Astrocyte (in vitro differentiated cells and primary cell): ENCODE measurements around the gene ASGR2. TPM values are rescaled to one million over a fixed set of nuclear protein-coding genes. Genes with fewer than 3 reads are reported as not detected.

ENCODE experiments used
- DNase-seq: peaks from one replicate; pipeline ENCODE4 v3.0.0-alpha.2; 2010; ENCODE audit warnings: low read depth
- FAIRE-seq: peaks from 2 replicates; lab custom pipeline; 2011; peaks lifted over from hg19 to GRCh38; lab: Jason Lieb, UNC
- H2AFZ ChIP-seq: 2 replicates; pipeline ENCODE4 v1.6.0; 2012; ENCODE audit warnings: low read depth, low read length, inconsistent platforms
- H3K27ac ChIP-seq: 2 replicates; pipeline ENCODE4 v1.5.1; 2011; ENCODE audit warnings: low read depth, low read length, inconsistent platforms
- H3K27me3 ChIP-seq: 2 replicates; pipeline ENCODE4 v1.6.0; 2011; ENCODE audit warnings: low read length, inconsistent platforms; ENCODE audit not compliant: insufficient read depth
- H3K36me3 ChIP-seq: 2 replicates; pipeline ENCODE4 v1.5.1; 2011; ENCODE audit warnings: low read length, inconsistent platforms; ENCODE audit not compliant: insufficient read depth
- H3K4me1 ChIP-seq: 2 replicates; pipeline ENCODE4 v1.5.1; 2011; ENCODE audit warnings: low read length, inconsistent platforms; ENCODE audit not compliant: insufficient read depth
- H3K4me2 ChIP-seq: 2 replicates; pipeline ENCODE4 v1.6.0; 2012; ENCODE audit warnings: low read length, inconsistent platforms
- H3K4me3 ChIP-seq: 2 replicates; pipeline ENCODE4 v1.5.1; 2011; ENCODE audit warnings: low read depth, mild to moderate bottlenecking, low read length, inconsistent platforms; ENCODE audit not compliant: insufficient read depth
- H3K79me2 ChIP-seq: 2 replicates; pipeline ENCODE4 v1.6.0; 2012; ENCODE audit warnings: mild to moderate bottlenecking, low read length, inconsistent platforms; ENCODE audit not compliant: insufficient read depth
- H3K9ac ChIP-seq: 2 replicates; pipeline ENCODE4 v1.6.0; 2012; ENCODE audit warnings: mild to moderate bottlenecking, low read length, inconsistent platforms
- H3K9me3 ChIP-seq: 2 replicates; pipeline ENCODE4 v1.5.1; 2012; ENCODE audit warnings: low read depth, mild to moderate bottlenecking, low read length, inconsistent platforms; ENCODE audit not compliant: insufficient read depth
- H4K20me1 ChIP-seq: 2 replicates; pipeline ENCODE4 v1.6.0; 2012; ENCODE audit warnings: low read length, inconsistent platforms; ENCODE audit not compliant: insufficient read depth
- H3K27ac Mint-ChIP-seq: one replicate; pipeline ENCODE4 v1.8.0; 2021; ENCODE audit warnings: mild to moderate bottlenecking, mixed read lengths; ENCODE audit not compliant: unreplicated experiment
- H3K27me3 Mint-ChIP-seq: one replicate; pipeline ENCODE4 v1.8.0; 2021; ENCODE audit warnings: low read depth, mixed read lengths; ENCODE audit not compliant: unreplicated experiment
- H3K36me3 Mint-ChIP-seq: one replicate; pipeline ENCODE4 v1.8.0; 2021; ENCODE audit warnings: low read depth, mixed read lengths; ENCODE audit not compliant: unreplicated experiment
- H3K4me1 Mint-ChIP-seq: one replicate; pipeline ENCODE4 v1.8.0; 2021; ENCODE audit warnings: low read depth, mixed read lengths; ENCODE audit not compliant: unreplicated experiment
- H3K4me3 Mint-ChIP-seq: one replicate; pipeline ENCODE4 v1.8.0; 2021; ENCODE audit warnings: mild to moderate bottlenecking, moderate library complexity, mixed read lengths; ENCODE audit not compliant: unreplicated experiment
- H3K9me3 Mint-ChIP-seq: one replicate; pipeline ENCODE4 v1.8.0; 2021; ENCODE audit warnings: mild to moderate bottlenecking, mixed read lengths; ENCODE audit not compliant: unreplicated experiment
- CTCF ChIP-seq: IDR thresholded peaks from 2 replicates; pipeline ENCODE4 v1.5.1; 2011; ENCODE audit warnings: low read depth, mild to moderate bottlenecking, inconsistent platforms, low read length, moderate library complexity; ENCODE audit not compliant: insufficient read depth
- EZH2 ChIP-seq: IDR thresholded peaks from 2 replicates; pipeline ENCODE4 v1.6.1; 2012; ENCODE audit warnings: mild to moderate bottlenecking, low read length, inconsistent platforms; ENCODE audit not compliant: insufficient read depth
- total RNA-seq: library from RNA; stranded (reverse); gene quantifications from 2 replicates; pipeline ENCODE4 v1.2.1, GENCODE V29; 2021

ASGR2 gene
- total RNA-seq, 1 donor from 2014 or later = not detected

GRCh38 chr17:7136266-7136877 lies 21.8 kb upstream of the ASGR2 start:
- Mint-ChIP-seq H3K27ac (no peak overlapping the region), H3K9me3 (peaks cover 2% of the 10 kb centered on the region), H3K4me3 (no peak overlapping the region), H3K27me3 (peaks cover 35% of the 10 kb centered on the region), H3K36me3 (no peaks in the 10 kb centered on the region), H3K4me1 (peaks cover 5% of the 10 kb centered on the region)
- H3K4me3 ChIP-seq = no peak overlapping the region
- H3K36me3 ChIP-seq = no peaks in the 10 kb centered on the region
- H3K79me2 ChIP-seq = no peaks in the 10 kb centered on the region
- TF ChIP-seq CTCF (peak; percentile 95), EZH2 (no peak)
- H3K9me3 ChIP-seq = no peaks in the 10 kb centered on the region
- H3K4me2 ChIP-seq = peak overlapping the region; percentile 68
- no peak overlapping the region for H3K9ac ChIP-seq
- H4K20me1 ChIP-seq = no peaks in the 10 kb centered on the region
- H3K27me3 ChIP-seq = peaks cover 21% of the 10 kb centered on the region
- H3K27ac ChIP-seq = no peak overlapping the region
- DNase-seq (peak; percentile 47), FAIRE-seq (peak; percentile 50)
- no peak overlapping the region for H2AFZ ChIP-seq
- H3K4me1 ChIP-seq = no peaks in the 10 kb centered on the region

- peaks cover 10% of the 10 kb centered on the region for H3K4me1 Mint-ChIP-seq
- H3K4me3 ChIP-seq = no peak overlapping the region
- H3K36me3 Mint-ChIP-seq = no peaks in the 10 kb centered on the region
- H3K4me1 ChIP-seq = no peaks in the 10 kb centered on the region
- H3K4me3 Mint-ChIP-seq = no peak overlapping the region
- H3K79me2 ChIP-seq = no peaks in the 10 kb centered on the region
- no peaks in the 10 kb centered on the region for H3K9me3 ChIP-seq
- DNase-seq = no peak
- peak overlapping the region; percentile 37 for H3K4me2 ChIP-seq
- no peak for FAIRE-seq
- no peak overlapping the region for H3K9ac ChIP-seq
- H3K27ac Mint-ChIP-seq = no peak overlapping the region
- no peaks in the 10 kb centered on the region for H3K9me3 Mint-ChIP-seq
- no peak overlapping the region for H3K27ac ChIP-seq
- TF ChIP-seq EZH2 (no peak), CTCF (no peak)
- H3K27me3 ChIP-seq = peaks cover 10% of the 10 kb centered on the region
- no peaks in the 10 kb centered on the region for H3K36me3 ChIP-seq
- H2AFZ ChIP-seq = no peak overlapping the region
- peaks cover 26% of the 10 kb centered on the region for H3K27me3 Mint-ChIP-seq
- H4K20me1 ChIP-seq = no peaks in the 10 kb centered on the region
Measured at GRCh38 chr17:7133916-7134315, 19.3 kb upstream of the ASGR2 start.

- H3K79me2 ChIP-seq = no peaks in the 10 kb centered on the region
- H3K36me3 Mint-ChIP-seq = no peaks in the 10 kb centered on the region
- no peak overlapping the region for H2AFZ ChIP-seq
- no peak overlapping the region for H3K4me3 ChIP-seq
- H3K4me3 Mint-ChIP-seq = no peak overlapping the region
- H3K27me3 Mint-ChIP-seq = peaks cover 26% of the 10 kb centered on the region
- no peak for DNase-seq
- peaks cover 10% of the 10 kb centered on the region for H3K27me3 ChIP-seq
- TF ChIP-seq CTCF (peak; percentile 6), EZH2 (no peak)
- H3K36me3 ChIP-seq = no peaks in the 10 kb centered on the region
- no peaks in the 10 kb centered on the region for H3K9me3 ChIP-seq
- H3K4me2 ChIP-seq = peak overlapping the region; percentile 37
- no peaks in the 10 kb centered on the region for H3K4me1 ChIP-seq
- no peaks in the 10 kb centered on the region for H3K9me3 Mint-ChIP-seq
- H3K27ac Mint-ChIP-seq = no peak overlapping the region
- H3K4me1 Mint-ChIP-seq = peaks cover 10% of the 10 kb centered on the region
- no peak overlapping the region for H3K27ac ChIP-seq
- FAIRE-seq = no peak
- H4K20me1 ChIP-seq = no peaks in the 10 kb centered on the region
- H3K9ac ChIP-seq = no peak overlapping the region
Measured at GRCh38 chr17:7133424-7133823, 18.8 kb upstream of the ASGR2 start.
